WI38 (cell line): ENCODE results near the gene SMIM35.

Experiments used
- H3K4me3 ChIP-seq: 2 replicates; pipeline ENCODE4 v1.5.1; 2011; ENCODE audit warnings: low read depth, mild to moderate bottlenecking, control low read depth, low read length
- TF ChIP-seq, protein P1 (sequence below): IDR thresholded peaks from 2 replicates; pipeline ENCODE4 v1.5.1; 2012; ENCODE audit warnings: low read depth, mild to moderate bottlenecking, control low read depth, low read length

SMIM35 gene

DNA sequence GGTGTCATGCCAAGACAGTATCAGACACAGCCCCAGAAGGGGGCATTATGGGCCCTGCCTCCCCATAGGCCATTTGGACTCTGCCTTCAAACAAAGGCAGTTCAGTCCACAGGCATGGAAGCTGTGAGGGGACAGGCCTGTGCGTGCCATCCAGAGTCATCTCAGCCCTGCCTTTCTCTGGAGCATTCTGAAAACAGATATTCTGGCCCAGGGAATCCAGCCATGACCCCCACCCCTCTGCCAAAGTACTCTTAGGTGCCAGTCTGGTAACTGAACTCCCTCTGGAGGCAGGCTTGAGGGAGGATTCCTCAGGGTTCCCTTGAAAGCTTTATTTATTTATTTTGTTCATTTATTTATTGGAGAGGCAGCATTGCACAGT, 85.9 kb downstream of the SMIM35 start:
- TF ChIP-seq, protein P1, sequence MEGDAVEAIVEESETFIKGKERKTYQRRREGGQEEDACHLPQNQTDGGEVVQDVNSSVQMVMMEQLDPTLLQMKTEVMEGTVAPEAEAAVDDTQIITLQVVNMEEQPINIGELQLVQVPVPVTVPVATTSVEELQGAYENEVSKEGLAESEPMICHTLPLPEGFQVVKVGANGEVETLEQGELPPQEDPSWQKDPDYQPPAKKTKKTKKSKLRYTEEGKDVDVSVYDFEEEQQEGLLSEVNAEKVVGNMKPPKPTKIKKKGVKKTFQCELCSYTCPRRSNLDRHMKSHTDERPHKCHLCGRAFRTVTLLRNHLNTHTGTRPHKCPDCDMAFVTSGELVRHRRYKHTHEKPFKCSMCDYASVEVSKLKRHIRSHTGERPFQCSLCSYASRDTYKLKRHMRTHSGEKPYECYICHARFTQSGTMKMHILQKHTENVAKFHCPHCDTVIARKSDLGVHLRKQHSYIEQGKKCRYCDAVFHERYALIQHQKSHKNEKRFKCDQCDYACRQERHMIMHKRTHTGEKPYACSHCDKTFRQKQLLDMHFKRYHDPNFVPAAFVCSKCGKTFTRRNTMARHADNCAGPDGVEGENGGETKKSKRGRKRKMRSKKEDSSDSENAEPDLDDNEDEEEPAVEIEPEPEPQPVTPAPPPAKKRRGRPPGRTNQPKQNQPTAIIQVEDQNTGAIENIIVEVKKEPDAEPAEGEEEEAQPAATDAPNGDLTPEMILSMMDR = no peak

DNA sequence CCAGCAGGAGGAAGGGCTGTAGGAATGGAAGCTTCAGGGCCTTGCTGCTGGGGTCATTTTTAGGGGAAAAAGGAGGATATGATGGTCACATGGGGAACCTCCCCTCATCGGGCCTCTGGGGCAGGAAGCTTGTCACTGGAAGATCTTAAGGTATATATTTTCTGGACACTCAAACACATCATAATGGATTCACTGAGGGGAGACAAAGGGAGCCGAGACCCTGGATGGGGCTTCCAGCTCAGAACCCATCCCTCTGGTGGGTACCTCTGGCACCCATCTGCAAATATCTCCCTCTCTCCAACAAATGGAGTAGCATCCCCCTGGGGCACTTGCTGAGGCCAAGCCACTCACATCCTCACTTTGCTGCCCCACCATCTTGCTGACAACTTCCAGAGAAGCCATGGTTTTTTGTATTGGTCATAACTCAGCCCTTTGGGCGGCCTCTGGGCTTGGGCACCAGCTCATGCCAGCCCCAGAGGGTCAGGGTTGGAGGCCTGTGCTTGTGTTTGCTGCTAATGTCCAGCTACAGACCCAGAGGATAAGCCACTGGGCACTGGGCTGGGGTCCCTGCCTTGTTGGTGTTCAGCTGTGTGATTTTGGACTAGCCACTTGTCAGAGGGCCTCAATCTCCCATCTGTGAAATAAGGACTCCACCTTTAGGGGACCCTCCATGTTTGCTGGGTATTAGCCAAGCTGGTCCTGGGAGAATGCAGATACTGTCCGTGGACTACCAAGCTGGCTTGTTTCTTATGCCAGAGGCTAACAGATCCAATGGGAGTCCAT, 86.5 kb downstream of the SMIM35 start:
- TF ChIP-seq, protein P1 = no peak
- no peak overlapping the region for H3K4me3 ChIP-seq

More for the DNA sequence above, 85.9 kb downstream of the SMIM35 start:
- H3K4me3 ChIP-seq = no peak overlapping the region

DNA sequence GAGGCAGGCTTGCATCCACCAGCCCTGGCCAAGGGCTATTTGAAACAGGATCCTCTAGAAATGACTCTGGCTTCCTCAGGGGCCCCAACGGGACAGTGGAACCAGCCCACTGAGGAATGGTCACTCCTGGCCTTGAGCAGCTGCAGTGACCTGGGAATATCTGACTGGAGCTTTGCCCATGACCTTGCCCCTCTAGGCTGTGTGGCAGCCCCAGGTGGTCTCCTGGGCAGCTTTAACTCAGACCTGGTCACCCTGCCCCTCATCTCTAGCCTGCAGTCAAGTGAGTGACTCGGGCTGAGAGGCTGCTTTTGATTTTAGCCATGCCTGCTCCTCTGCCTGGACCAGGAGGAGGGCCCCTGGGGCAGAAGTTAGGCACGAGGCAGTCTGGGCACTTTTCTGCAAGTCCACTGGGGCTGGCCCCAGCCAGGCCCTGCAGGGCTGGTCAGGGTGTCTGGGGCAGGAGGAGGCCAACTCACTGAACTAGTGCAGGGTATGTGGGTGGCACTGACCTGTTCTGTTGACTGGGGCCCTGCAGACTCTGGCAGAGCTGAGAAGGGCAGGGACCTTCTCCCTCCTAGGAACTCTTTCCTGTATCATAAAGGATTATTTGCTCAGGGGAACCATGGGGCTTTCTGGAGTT, 87.3 kb downstream of the SMIM35 start:
- TF ChIP-seq, protein P1 = no peak

DNA sequence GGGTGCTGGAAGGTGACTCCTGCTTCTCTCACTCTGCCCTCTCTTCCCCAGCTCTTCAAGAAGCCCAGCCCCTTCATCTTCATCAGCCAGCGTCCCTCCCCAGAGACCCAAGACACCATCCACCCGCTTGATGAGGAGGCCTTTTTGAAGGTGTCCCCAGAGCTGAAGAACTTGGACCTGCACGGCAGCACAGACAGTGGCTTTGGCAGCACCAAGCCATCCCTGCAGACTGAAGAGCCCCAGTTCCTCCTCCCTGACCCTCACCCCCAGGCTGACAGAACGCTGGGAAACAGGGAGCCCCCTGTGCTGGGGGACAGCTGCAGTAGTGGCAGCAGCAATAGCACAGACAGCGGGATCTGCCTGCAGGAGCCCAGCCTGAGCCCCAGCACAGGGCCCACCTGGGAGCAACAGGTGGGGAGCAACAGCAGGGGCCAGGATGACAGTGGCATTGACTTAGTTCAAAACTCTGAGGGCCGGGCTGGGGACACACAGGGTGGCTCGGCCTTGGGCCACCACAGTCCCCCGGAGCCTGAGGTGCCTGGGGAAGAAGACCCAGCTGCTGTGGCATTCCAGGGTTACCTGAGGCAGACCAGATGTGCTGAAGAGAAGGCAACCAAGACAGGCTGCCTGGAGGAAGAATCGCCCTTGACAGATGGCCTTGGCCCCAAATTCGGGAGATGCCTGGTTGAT, 88.0 kb downstream of the SMIM35 start:
- TF ChIP-seq, protein P1 = no peak
- no peak overlapping the region for H3K4me3 ChIP-seq

More for the DNA sequence above, 87.3 kb downstream of the SMIM35 start:
- no peak overlapping the region for H3K4me3 ChIP-seq

DNA sequence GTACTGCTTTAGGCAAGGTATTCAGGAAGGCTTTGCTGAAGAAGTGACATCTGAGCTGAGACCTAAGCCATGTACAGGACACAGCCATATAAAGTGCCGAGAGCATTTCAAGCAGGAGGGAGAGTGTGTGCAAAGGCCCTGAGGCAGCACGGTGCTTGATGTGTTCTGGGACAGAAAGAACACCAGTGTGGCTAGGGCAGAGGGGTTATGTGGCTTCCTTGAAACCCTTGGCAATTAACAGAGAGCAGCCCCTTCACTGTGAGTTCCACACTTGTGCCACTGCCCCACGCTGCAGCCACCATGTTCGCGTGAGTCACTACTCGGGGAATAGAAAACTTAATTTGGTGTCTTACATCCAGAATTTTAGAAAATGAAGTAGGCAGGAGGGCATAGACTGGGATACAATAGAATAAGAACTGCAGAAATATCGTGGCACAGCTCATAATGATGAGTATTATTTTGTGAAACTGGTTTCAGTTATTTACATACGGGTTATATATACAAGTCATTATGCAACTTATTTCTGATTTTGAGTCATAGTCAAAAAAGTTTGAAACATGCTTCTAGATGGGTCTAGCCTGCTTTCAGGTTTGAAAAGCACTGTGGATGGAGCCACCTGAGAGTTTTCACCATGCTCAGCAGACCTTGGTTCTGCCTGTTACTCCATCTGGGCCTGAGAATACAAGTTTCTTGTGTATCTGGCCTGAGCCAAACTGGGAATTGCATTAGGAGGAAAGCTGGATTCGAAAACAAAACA, 88.8 kb downstream of the SMIM35 start:
- TF ChIP-seq, protein P1 = no peak
- no peak overlapping the region for H3K4me3 ChIP-seq

DNA sequence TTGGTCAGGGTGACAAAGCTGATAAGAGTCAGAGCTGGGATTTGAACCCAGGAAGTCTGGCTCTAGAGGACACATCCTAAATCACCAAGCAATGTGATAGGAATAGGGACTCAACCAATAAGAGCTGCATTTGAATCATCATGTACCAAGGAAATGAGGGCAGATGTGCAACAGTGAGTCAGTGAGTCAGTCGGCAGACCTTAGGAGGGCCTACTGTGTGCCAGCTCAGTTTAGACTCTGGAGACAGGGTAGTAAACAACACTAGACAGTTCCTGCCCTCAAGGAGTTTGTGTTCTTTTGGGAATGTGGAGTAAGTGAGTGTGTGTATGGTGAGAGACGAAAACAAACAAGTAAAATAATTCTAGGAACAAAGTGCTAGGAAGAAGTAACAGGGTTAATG, 89.4 kb downstream of the SMIM35 start:
- TF ChIP-seq, protein P1 = no peak
- H3K4me3 ChIP-seq = no peak overlapping the region
